Parathyroid adenoma (tissue), 2 donors: ENCODE results near the gene RAPGEF6.

Source experiments
- H2AFZ ChIP-seq: fragments of 300-600 bp; sonication (generic); one replicate; pipeline ENCODE4 v1.7.0; 2017; ENCODE audit warnings: antibody characterized with exemption, mild to moderate bottlenecking
- H3K27ac ChIP-seq: fragments of 300-600 bp; sonication (generic); one replicate; pipeline ENCODE4 v1.7.0; 2017
- H3K27me3 ChIP-seq: fragments of 300-600 bp; sonication (generic); one replicate; pipeline ENCODE4 v1.7.0; 2017; ENCODE audit warnings: low read length; ENCODE audit not compliant: control insufficient read depth, insufficient read depth
- H3K36me3 ChIP-seq: fragments of 300-600 bp; sonication (generic); one replicate; pipeline ENCODE4 v1.7.0; 2017; ENCODE audit warnings: low read length; ENCODE audit not compliant: control insufficient read depth, insufficient read depth
- H3K4me1 ChIP-seq: fragments of 300-600 bp; sonication (generic); one replicate; pipeline ENCODE4 v1.7.0; 2017; ENCODE audit warnings: control low read depth
- H3K4me2 ChIP-seq: fragments of 300-600 bp; sonication (generic); one replicate; pipeline ENCODE4 v1.7.0; 2017; ENCODE audit warnings: low read length
- H3K4me3 ChIP-seq: fragments of 300-600 bp; sonication (generic); one replicate; pipeline ENCODE4 v1.7.0; 2017; ENCODE audit warnings: low read depth, low read length
- H3K79me2 ChIP-seq: fragments of 300-600 bp; sonication (generic); one replicate; pipeline ENCODE4 v1.7.0; 2017; ENCODE audit warnings: control low read depth
- H3K9ac ChIP-seq: fragments of 300-600 bp; sonication (generic); one replicate; pipeline ENCODE4 v1.7.0; 2017; ENCODE audit warnings: mild to moderate bottlenecking
- H3K9me3 ChIP-seq: fragments of 300-600 bp; sonication (generic); one replicate; pipeline ENCODE4 v1.7.0; 2017; ENCODE audit warnings: low read length; ENCODE audit not compliant: control insufficient read depth
- TF ChIP-seq, protein P1 (sequence below): fragments of 300-600 bp; sonication (generic); IDR thresholded peaks from one replicate; pipeline ENCODE4 v1.7.0; 2017; ENCODE audit warnings: antibody characterized with exemption, mild to moderate bottlenecking
- donor health status: primary hyperparathyroidism.

The RAPGEF6 gene

GRCh38 chr5:131654776-131655175, 19.7 kb upstream of the RAPGEF6 start:
- no peaks in the 10 kb centered on the region for H3K36me3 ChIP-seq
- no peak overlapping the region for H3K4me2 ChIP-seq
- H2AFZ ChIP-seq, result no peak overlapping the region
- H3K9me3 ChIP-seq, result no peaks in the 10 kb centered on the region
- peaks cover 6% of the 10 kb centered on the region for H3K4me1 ChIP-seq
- no peak overlapping the region for H3K4me3 ChIP-seq
- H3K9ac ChIP-seq, result no peak overlapping the region
- H3K27me3 ChIP-seq, result no peaks in the 10 kb centered on the region
- no peaks in the 10 kb centered on the region for H3K79me2 ChIP-seq
- TF ChIP-seq, protein P1, sequence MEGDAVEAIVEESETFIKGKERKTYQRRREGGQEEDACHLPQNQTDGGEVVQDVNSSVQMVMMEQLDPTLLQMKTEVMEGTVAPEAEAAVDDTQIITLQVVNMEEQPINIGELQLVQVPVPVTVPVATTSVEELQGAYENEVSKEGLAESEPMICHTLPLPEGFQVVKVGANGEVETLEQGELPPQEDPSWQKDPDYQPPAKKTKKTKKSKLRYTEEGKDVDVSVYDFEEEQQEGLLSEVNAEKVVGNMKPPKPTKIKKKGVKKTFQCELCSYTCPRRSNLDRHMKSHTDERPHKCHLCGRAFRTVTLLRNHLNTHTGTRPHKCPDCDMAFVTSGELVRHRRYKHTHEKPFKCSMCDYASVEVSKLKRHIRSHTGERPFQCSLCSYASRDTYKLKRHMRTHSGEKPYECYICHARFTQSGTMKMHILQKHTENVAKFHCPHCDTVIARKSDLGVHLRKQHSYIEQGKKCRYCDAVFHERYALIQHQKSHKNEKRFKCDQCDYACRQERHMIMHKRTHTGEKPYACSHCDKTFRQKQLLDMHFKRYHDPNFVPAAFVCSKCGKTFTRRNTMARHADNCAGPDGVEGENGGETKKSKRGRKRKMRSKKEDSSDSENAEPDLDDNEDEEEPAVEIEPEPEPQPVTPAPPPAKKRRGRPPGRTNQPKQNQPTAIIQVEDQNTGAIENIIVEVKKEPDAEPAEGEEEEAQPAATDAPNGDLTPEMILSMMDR, result no peak
- no peak overlapping the region for H3K27ac ChIP-seq

GRCh38 chr5:131654309-131654708, 19.3 kb upstream of the RAPGEF6 start:
- Histone ChIP-seq H3K9ac (no peak overlapping the region), H3K4me1 (peaks cover 6% of the 10 kb centered on the region), H3K4me3 (no peak overlapping the region), H3K27me3 (no peaks in the 10 kb centered on the region), H3K27ac (no peak overlapping the region), H3K79me2 (no peaks in the 10 kb centered on the region), H2AFZ (no peak overlapping the region), H3K9me3 (no peaks in the 10 kb centered on the region), H3K36me3 (no peaks in the 10 kb centered on the region), H3K4me2 (no peak overlapping the region)
- TF ChIP-seq, protein P1, result no peak

DNA sequence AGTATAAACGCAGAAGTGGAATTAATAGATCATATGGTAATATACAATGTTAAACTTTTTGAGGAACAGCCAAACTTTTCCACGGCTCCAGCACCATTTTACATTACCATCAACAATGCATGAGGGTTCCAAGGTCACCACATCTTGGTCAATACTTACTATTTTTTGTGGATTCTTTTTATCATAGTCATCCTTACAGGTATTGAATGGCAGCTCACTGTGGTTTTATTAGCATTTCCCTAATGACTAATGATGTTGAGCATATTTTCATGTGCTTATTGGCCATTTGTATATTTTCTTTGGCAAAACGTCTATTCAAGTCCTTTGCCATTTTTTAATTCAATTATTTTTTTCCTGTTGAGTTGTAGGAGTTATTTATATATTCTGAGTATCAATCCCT, 14.1 kb upstream of the RAPGEF6 start:
- Histone ChIP-seq H3K27ac (no peak overlapping the region), H3K9me3 (no peaks in the 10 kb centered on the region), H2AFZ (no peak overlapping the region), H3K9ac (no peak overlapping the region), H3K4me2 (no peak overlapping the region), H3K4me1 (no peaks in the 10 kb centered on the region), H3K27me3 (no peaks in the 10 kb centered on the region), H3K4me3 (no peak overlapping the region), H3K36me3 (no peaks in the 10 kb centered on the region), H3K79me2 (no peaks in the 10 kb centered on the region)
- TF ChIP-seq, protein P1, result no peak

- no peak overlapping the region for H3K4me2 ChIP-seq
- H3K27ac ChIP-seq, result no peak overlapping the region
- H3K4me1 ChIP-seq, result no peaks in the 10 kb centered on the region
- TF ChIP-seq, protein P1, result no peak
- no peak overlapping the region for H3K4me3 ChIP-seq
- H3K27me3 ChIP-seq, result no peaks in the 10 kb centered on the region
- no peaks in the 10 kb centered on the region for H3K79me2 ChIP-seq
- H3K9ac ChIP-seq, result no peak overlapping the region
- no peaks in the 10 kb centered on the region for H3K9me3 ChIP-seq
- no peaks in the 10 kb centered on the region for H3K36me3 ChIP-seq
- no peak overlapping the region for H2AFZ ChIP-seq
Observed at GRCh38 chr5:131647048-131647769, 12.2 kb upstream of the RAPGEF6 start.

DNA sequence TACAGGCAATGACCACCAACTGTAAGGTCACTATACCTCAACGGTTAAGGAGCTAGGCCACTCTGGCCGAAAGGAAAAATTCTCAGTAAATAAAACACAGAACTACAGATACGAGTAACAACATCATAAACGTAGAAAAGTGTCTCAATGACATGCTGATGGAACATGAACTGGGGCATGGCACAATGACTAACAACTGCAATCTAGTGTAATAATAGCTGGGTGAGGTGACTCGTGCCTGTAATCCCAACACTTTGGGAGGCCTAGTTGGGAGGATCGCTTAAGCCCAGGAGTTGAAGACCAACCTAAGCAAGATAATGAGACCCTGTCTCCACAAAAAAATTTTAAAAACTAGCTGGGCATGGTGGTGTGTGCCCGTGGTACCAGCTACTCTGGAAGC, 9.8 kb upstream of the RAPGEF6 start:
- no peak overlapping the region for H3K4me2 ChIP-seq
- no peak overlapping the region for H3K27ac ChIP-seq
- H3K4me3 ChIP-seq, result no peak overlapping the region
- H3K36me3 ChIP-seq, result no peaks in the 10 kb centered on the region
- no peaks in the 10 kb centered on the region for H3K79me2 ChIP-seq
- TF ChIP-seq, protein P1, result no peak
- no peaks in the 10 kb centered on the region for H3K27me3 ChIP-seq
- no peak overlapping the region for H3K9ac ChIP-seq
- H3K9me3 ChIP-seq, result no peaks in the 10 kb centered on the region
- no peak overlapping the region for H2AFZ ChIP-seq
- no peaks in the 10 kb centered on the region for H3K4me1 ChIP-seq
